OCI-LY7 (cell line): Measurements from ENCODE around the gene SLC2A3. TPM values are rescaled to one million over a fixed set of nuclear protein-coding genes. Genes with fewer than 3 reads are reported as not detected.
"Not testable (repeated sequence)": the region's sequence is repeated elsewhere in the genome, so short reads cannot be mapped to it uniquely, and the experiment has no call there.

ENCODE experiments used
- BruUV-seq: library from RNA; stranded (reverse); fragments of 400-500 nt; replicated peaks from 2 replicates; lab custom pipeline; 2021; lab: Mats Ljungman, UMichigan
- CTCF ChIA-PET: fragments of 300-600 bp; sonication (Branson Sonifier 250); formaldehyde crosslinking; loops from one replicate; lab custom pipeline; 2022; ENCODE audit warnings: antibody characterized with exemption; ENCODE audit not compliant: unreplicated experiment; lab: Charles Lee
- POLR2A ChIA-PET: fragments of 300-600 bp; sonication (Branson Sonifier 250); formaldehyde crosslinking; loops from one replicate; lab custom pipeline; 2022; ENCODE audit warnings: antibody characterized with exemption; lab: Charles Lee
- DNase-seq: peaks from one replicate; pipeline ENCODE4 v3.0.0-alpha.2; 2015; ENCODE audit warnings: low spot score
- H2AFZ ChIP-seq: fragments of 200-600 bp; sonication (generic), shearing (Covaris generic); 2 replicates; pipeline ENCODE4 v1.6.1; 2014; ENCODE audit warnings: mild to moderate bottlenecking, antibody characterized with exemption, low read length, moderate library complexity
- H3K27ac ChIP-seq: fragments of 200-600 bp; sonication (generic); 2 replicates; pipeline ENCODE4 v1.5.1; 2014; ENCODE audit warnings: mixed run types, low read depth, mild to moderate bottlenecking, moderate library complexity, low read length, inconsistent platforms; ENCODE audit not compliant: poor library complexity, severe bottlenecking
- H3K36me3 ChIP-seq: fragments of 200-600 bp; sonication (generic); 2 replicates; pipeline ENCODE4 v1.6.1; 2014; ENCODE audit warnings: mild to moderate bottlenecking, antibody characterized with exemption, low read length, moderate library complexity, mixed read lengths; ENCODE audit not compliant: insufficient read depth
- H3K4me1 ChIP-seq: fragments of 200-600 bp; sonication (generic); 2 replicates; pipeline ENCODE4 v1.5.1; 2014; ENCODE audit warnings: mild to moderate bottlenecking, low read length; ENCODE audit not compliant: insufficient read depth, poor library complexity, severe bottlenecking
- H3K4me2 ChIP-seq: fragments of 200-600 bp; sonication (generic); 2 replicates; pipeline ENCODE4 v1.6.1; 2014; ENCODE audit warnings: mild to moderate bottlenecking, low read length
- H3K4me3 ChIP-seq: fragments of 200-600 bp; sonication (generic); 2 replicates; pipeline ENCODE4 v1.5.1; 2014; ENCODE audit warnings: mild to moderate bottlenecking, low read depth, low read length; ENCODE audit not compliant: poor library complexity, severe bottlenecking
- H3K79me2 ChIP-seq: fragments of 200-600 bp; sonication (generic); 2 replicates; pipeline ENCODE4 v1.6.1; 2016; ENCODE audit warnings: low read depth, mild to moderate bottlenecking, low read length, moderate library complexity, mixed read lengths; ENCODE audit not compliant: insufficient read depth
- H3K9me2 ChIP-seq: fragments of 200-600 bp; sonication (generic); 2 replicates; pipeline ENCODE4 v1.6.1; 2016; ENCODE audit warnings: mild to moderate bottlenecking, low read length, mixed read lengths; ENCODE audit not compliant: insufficient read depth
- H3K9me3 ChIP-seq: fragments of 200-600 bp; sonication (generic); 2 replicates; pipeline ENCODE4 v1.6.1; 2014; ENCODE audit warnings: mild to moderate bottlenecking, mixed run types, low read length, mixed read lengths
- H4K20me1 ChIP-seq: fragments of 200-600 bp; sonication (generic); 2 replicates; pipeline ENCODE4 v1.6.1; 2014; ENCODE audit warnings: mild to moderate bottlenecking, antibody characterized with exemption, low read length, moderate library complexity, mixed read lengths; ENCODE audit not compliant: insufficient read depth
- EZH2phosphoT487 ChIP-seq: fragments of 200-600 bp; sonication (generic); IDR thresholded peaks from 2 replicates; pipeline ENCODE4 v1.6.1; 2018; ENCODE audit warnings: low read depth, borderline replicate concordance, mild to moderate bottlenecking, mixed run types, antibody characterized with exemption, low read length, moderate library complexity, mixed read lengths
- intact Hi-C: fragments of 100-400 bp; cut with micrococcal nuclease; formaldehyde crosslinking; loops from one replicate; pipeline ENCODE4 v1.10.0; 2022; ENCODE audit not compliant: unreplicated experiment
- total RNA-seq, 2 experiments: library from RNA; depleted of rRNA in 1 of 2; stranded (reverse); fragments of >200 nt in 1 of 2; shearing (Covaris generic) in 1 of 2; gene quantifications; 2 replicates each; pipeline ENCODE4 v1.2.3, GENCODE V29; 2014 to 2022
- TF ChIP-seq, protein P1 (sequence below): fragments of 200-600 bp; sonication (generic); conservative IDR thresholded peaks from 2 replicates; pipeline ENCODE4 v1.5.1; 2014; ENCODE audit warnings: mild to moderate bottlenecking, antibody characterized with exemption, low read length, moderate library complexity, mixed read lengths

The SLC2A3 gene
- total RNA-seq, 2 experiments from 2014 or later = 3.9 to 17.9 TPM

DNA sequence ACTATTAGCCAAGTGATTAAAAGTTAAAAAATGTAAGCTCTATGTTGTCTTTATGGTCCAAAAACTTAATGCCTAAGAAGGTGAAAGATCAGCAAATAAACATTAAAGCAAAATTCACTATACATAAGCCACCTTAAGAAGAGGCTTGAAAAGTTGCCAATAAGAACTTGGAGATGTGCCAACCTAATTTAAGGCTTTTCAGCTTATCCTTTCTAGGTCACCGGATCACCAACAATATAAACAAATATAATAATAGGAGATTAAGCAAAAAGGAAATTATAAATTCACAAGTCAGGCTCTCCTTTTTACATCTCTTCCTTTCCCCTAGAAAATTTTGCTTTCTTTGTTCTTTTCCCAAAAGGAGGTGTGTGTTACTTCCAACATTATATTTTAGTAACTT lies 30.9 kb downstream of the SLC2A3 start:
- no peak for DNase-seq
- Histone ChIP-seq H3K27ac (no peak overlapping the region), H3K4me2 (no peak overlapping the region), H3K9me2 (no peaks in the 10 kb centered on the region), H2AFZ (no peak overlapping the region), H3K36me3 (no peaks in the 10 kb centered on the region), H3K79me2 (no peaks in the 10 kb centered on the region), H4K20me1 (no peaks in the 10 kb centered on the region), H3K9me3 (no peaks in the 10 kb centered on the region), H3K4me3 (no peak overlapping the region), H3K4me1 (no peaks in the 10 kb centered on the region)
- BruUV-seq = no TSS peak
- CTCF ChIA-PET = no interaction called here
- intact Hi-C loops = no loop called here
- TF ChIP-seq, protein P1, sequence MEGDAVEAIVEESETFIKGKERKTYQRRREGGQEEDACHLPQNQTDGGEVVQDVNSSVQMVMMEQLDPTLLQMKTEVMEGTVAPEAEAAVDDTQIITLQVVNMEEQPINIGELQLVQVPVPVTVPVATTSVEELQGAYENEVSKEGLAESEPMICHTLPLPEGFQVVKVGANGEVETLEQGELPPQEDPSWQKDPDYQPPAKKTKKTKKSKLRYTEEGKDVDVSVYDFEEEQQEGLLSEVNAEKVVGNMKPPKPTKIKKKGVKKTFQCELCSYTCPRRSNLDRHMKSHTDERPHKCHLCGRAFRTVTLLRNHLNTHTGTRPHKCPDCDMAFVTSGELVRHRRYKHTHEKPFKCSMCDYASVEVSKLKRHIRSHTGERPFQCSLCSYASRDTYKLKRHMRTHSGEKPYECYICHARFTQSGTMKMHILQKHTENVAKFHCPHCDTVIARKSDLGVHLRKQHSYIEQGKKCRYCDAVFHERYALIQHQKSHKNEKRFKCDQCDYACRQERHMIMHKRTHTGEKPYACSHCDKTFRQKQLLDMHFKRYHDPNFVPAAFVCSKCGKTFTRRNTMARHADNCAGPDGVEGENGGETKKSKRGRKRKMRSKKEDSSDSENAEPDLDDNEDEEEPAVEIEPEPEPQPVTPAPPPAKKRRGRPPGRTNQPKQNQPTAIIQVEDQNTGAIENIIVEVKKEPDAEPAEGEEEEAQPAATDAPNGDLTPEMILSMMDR = no peak
- no peak for TF ChIP-seq EZH2phosphoT487
- POLR2A ChIA-PET = interaction anchor here (0.6 to 0.8 kb wide), 3 partner anchors 12 to 258 kb away, joined by 3 to 4 read pairs (median 4); no protein-coding TSS in a partner anchor

DNA sequence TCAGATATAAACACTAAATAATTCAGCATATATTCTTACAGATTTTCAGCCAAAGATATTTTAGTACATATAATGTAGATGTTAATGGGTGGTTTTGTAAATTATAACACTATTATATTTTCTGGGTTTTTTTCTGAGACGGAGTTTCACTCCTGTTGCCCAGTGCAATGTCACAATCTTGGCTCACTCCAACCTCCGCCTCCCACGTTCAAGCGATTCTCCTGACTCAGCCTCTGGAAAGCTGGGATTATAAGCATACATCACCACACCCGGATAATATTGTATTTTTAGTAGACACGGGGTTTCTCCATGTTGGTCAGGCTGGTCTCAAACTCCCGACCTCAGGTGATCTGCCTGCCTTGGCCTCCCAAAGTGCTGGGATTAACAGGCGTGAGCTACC lies 33.6 kb downstream of the SLC2A3 start:
- intact Hi-C loops = not testable (repeated sequence)

DNA sequence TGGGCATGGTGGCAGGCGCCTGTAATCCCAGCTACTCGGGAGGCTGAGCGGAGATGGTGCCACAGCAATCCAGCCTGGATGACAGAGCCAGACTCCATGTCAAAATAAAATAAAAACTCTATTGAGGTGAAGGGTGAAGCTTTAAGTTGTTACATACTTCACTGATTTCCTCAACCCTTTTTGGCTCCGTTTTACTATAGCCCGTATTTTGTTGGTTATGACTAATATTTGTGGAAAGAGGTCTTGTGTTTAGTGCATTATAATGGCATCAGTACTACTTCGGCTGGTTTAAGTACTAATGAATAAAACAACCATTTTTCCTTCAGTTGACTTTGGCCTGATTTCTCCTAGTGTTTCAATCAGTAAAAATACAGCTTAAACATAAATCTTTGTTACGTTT lies 36.2 kb downstream of the SLC2A3 start:
- Histone ChIP-seq H4K20me1 (no peaks in the 10 kb centered on the region), H3K9me2 (no peaks in the 10 kb centered on the region), H2AFZ (no peak overlapping the region), H3K4me3 (no peak overlapping the region), H3K36me3 (no peaks in the 10 kb centered on the region), H3K9me3 (no peaks in the 10 kb centered on the region), H3K4me2 (no peak overlapping the region), H3K79me2 (no peaks in the 10 kb centered on the region), H3K4me1 (no peaks in the 10 kb centered on the region), H3K27ac (no peak overlapping the region)
- BruUV-seq = no TSS peak
- no peak for DNase-seq
- ChIA-PET POLR2A (interaction anchor here (0.7 kb wide), 2 partner anchors 246 to 254 kb away, joined by 3 read pairs; no protein-coding TSS in a partner anchor), CTCF (no interaction called here)
- intact Hi-C loops = no loop called here
- no peak for TF ChIP-seq EZH2phosphoT487
- TF ChIP-seq, protein P1 = no peak

More for the DNA sequence above, 33.6 kb downstream of the SLC2A3 start:
- H3K27ac ChIP-seq, H3K4me1 ChIP-seq, BruUV-seq, H4K20me1 ChIP-seq, H3K9me3 ChIP-seq, DNase-seq, H3K79me2 ChIP-seq, H3K4me3 ChIP-seq, CTCF ChIA-PET, H3K9me2 ChIP-seq, H2AFZ ChIP-seq, H3K36me3 ChIP-seq, H3K4me2 ChIP-seq: not testable (repeated sequence)
- POLR2A ChIA-PET = interaction anchor here (0.6 kb wide), 1 partner anchor 171 kb away, joined by 3 read pairs; no protein-coding TSS in a partner anchor

DNA sequence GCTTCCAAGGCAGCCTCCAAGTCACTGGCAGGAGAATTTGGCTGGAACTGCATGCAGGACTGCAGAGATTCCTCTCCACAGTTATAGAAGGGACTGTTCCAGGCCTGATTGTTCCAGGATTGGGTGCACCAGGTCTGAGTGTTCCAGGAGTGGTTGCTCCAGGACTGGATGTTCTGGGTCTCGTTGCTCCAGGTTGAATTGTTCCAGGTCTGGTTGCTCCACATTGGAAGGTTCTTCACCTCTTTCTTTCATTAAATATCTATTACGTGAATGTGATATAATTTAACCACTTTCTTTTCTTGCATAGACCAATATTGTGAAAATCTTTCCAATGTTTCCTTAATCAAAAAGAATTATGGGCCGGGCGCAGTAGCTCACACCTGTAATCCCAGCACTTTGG lies 39.3 kb downstream of the SLC2A3 start:
- H3K9me3 ChIP-seq, intact Hi-C loops, H3K4me1 ChIP-seq, BruUV-seq, H3K4me2 ChIP-seq, H2AFZ ChIP-seq, H3K79me2 ChIP-seq, DNase-seq, H3K4me3 ChIP-seq, POLR2A ChIA-PET, H3K27ac ChIP-seq, H4K20me1 ChIP-seq, H3K9me2 ChIP-seq, CTCF ChIA-PET, H3K36me3 ChIP-seq: not testable (repeated sequence)
